Measurements from ENCODE around the gene KLHL41. TPM values are rescaled to one million over a fixed set of nuclear protein-coding genes. Genes with fewer than 3 reads are reported as not detected.

KLHL41 gene
- total and polyA plus RNA-seq, 2 of the 13 experiments (the other 11 are each of a cell fraction or from before 2014, with no cell fraction given): 0.07 to 0.31 TPM

- peak in 1 of 2 experiments; percentile 80; a peak in 1 of 4 replicates for TF ChIP-seq REST (IDR thresholded peaks at IDR 0.05; ENCODE audit: borderline replicate concordance in 1 of 2, low read depth in 1 of 2, low read length in 2 of 2)
- TF ChIP-seq SYNCRIP (IDR thresholded peaks at IDR 0.05; ENCODE audit: insufficient read depth, low read depth, low read length): no peak
- peak; percentile 85 for TF ChIP-seq CHD2 (IDR thresholded peaks at IDR 0.05; ENCODE audit: low read depth, low read length)
- TF ChIP-seq SMARCC2 (IDR thresholded peaks at IDR 0.05): no peak
- peak; percentile 77; the same call in 1 of the 2 replicates for TF ChIP-seq SP140L (CRISPR knock-in tag; IDR thresholded peaks at IDR 0.05; ENCODE audit: borderline replicate concordance)
- TF ChIP-seq SRSF9 (IDR thresholded peaks at IDR 0.05; ENCODE audit: borderline replicate concordance, insufficient read depth, low read depth, low read length, poor library complexity, severe bottlenecking): no peak
- TF ChIP-seq HMG20A (CRISPR knock-in tag; IDR thresholded peaks at IDR 0.05; ENCODE audit: borderline replicate concordance): peak; percentile 83
- TF ChIP-seq ISX (CRISPR knock-in tag; conservative IDR thresholded peaks at IDR 0.05): no peak
- peak; percentile 84 for TF ChIP-seq ZSCAN31 (CRISPR knock-in tag; IDR thresholded peaks at IDR 0.05; ENCODE audit: low read depth)
- peak; percentile 84 for TF ChIP-seq FOXA3 (CRISPR knock-in tag; IDR thresholded peaks at IDR 0.05)
- TF ChIP-seq ZFP91 (CRISPR knock-in tag; IDR thresholded peaks at IDR 0.05; ENCODE audit: borderline replicate concordance): peak; percentile 85; the same call in 1 of the 2 replicates
- 0 out of 2 replicates have a peak, but pooled peaks have one; percentile 36 for TF ChIP-seq ZNF230 (CRISPR knock-in tag; IDR thresholded peaks at IDR 0.05)
- peak; percentile 91 for TF ChIP-seq SKIL (CRISPR knock-in tag; IDR thresholded peaks at IDR 0.05; ENCODE audit: borderline replicate concordance)
- no peak for TF ChIP-seq ZFP82 (CRISPR knock-in tag; IDR thresholded peaks at IDR 0.05; ENCODE audit: borderline replicate concordance)
- no peak; the same call in 1 of the 2 replicates for TF ChIP-seq JDP2 (CRISPR knock-in tag; IDR thresholded peaks at IDR 0.05; ENCODE audit: borderline replicate concordance)
- TF ChIP-seq ZNF724P (CRISPR knock-in tag; IDR thresholded peaks at IDR 0.05; ENCODE audit: borderline replicate concordance): peak; percentile 62; the same call in 1 of the 2 replicates
- TF ChIP-seq ZBTB37 (CRISPR knock-in tag; IDR thresholded peaks at IDR 0.05): no peak
- no peak for TF ChIP-seq TAF15 (IDR thresholded peaks at IDR 0.05; ENCODE audit: low read depth, low read length, poor library complexity, severe bottlenecking)
- peak; percentile 77 for TF ChIP-seq CEBPG (CRISPR knock-in tag; IDR thresholded peaks at IDR 0.05)
- TF ChIP-seq BHLHE40 (IDR thresholded peaks at IDR 0.05; ENCODE audit: low read length): peak; percentile 78
Observed at GRCh38 chr2:169573160-169573973, 63.9 kb downstream of the KLHL41 start, which contains the start of gene FASTKD1 (continued).

All from HepG2 (cell line).